NOMO-1 treated with dmso at 0.1 percent for 144 hours (cell line): ENCODE measurements around the gene FAU.
"Not testable (repeated sequence)": the region's sequence is repeated elsewhere in the genome, so short reads cannot be mapped to it uniquely, and the experiment has no call there.

ENCODE experiments used
- DNase-seq: peaks from one replicate; lab custom pipeline; 2025; ENCODE audit not compliant: unreplicated experiment; lab: John Stamatoyannopoulos, UW

The FAU gene

GRCh38 chr11:65121865-65122696, at the start of gene FAU, which contains the start of gene MRPL49:
TSS of gene FAU (minus strand) at chr11:65122134. CDS start at chr11:65121813, 321 bp downstream.
TSS of gene MRPL49 (plus strand) at chr11:65122321. CDS start at chr11:65122347, 26 bp downstream.
- DNase-seq: peak; percentile 99

GRCh38 chr11:65170058-65170534, 48.2 kb upstream of the FAU start, which contains the start of gene SPDYC:
TSS of gene SPDYC (plus strand) at chr11:65170233. CDS start at chr11:65171358, 1,125 bp downstream.
- no peak for DNase-seq

- no peak for DNase-seq
These were observed 47.3 kb upstream of the FAU start for GRCh38 chr11:65169164-65169641.

- no peak for DNase-seq
These were observed 45.7 kb upstream of the FAU start for GRCh38 chr11:65167656-65168055.

GRCh38 chr11:65166893-65167292, 45.0 kb upstream of the FAU start:
- DNase-seq: no peak

GRCh38 chr11:65165410-65166317, 43.7 kb upstream of the FAU start:
- DNase-seq: no peak

- DNase-seq: no peak
These were observed 41.8 kb upstream of the FAU start for GRCh38 chr11:65163684-65164083.

- no peak for DNase-seq
These were observed 38.7 kb upstream of the FAU start for GRCh38 chr11:65160643-65161042.

GRCh38 chr11:65159012-65159411, 37.1 kb upstream of the FAU start:
- DNase-seq: no peak

GRCh38 chr11:65157336-65157735, 35.4 kb upstream of the FAU start:
- DNase-seq: no peak

- no peak for DNase-seq
These were observed 35.0 kb upstream of the FAU start for GRCh38 chr11:65156926-65157325.

GRCh38 chr11:65156256-65156655, 34.3 kb upstream of the FAU start:
- no peak for DNase-seq

GRCh38 chr11:65152122-65152521, 30.2 kb upstream of the FAU start:
- DNase-seq: no peak

GRCh38 chr11:65151331-65151899, 29.5 kb upstream of the FAU start:
- no peak for DNase-seq

GRCh38 chr11:65150509-65151299, 28.8 kb upstream of the FAU start:
- DNase-seq: peak; percentile 78

- DNase-seq: not testable (repeated sequence)
These were observed 28.2 kb upstream of the FAU start for GRCh38 chr11:65150131-65150508.

- DNase-seq: no peak
These were observed 26.7 kb upstream of the FAU start for GRCh38 chr11:65148657-65149056.

- no peak for DNase-seq
These were observed 25.6 kb upstream of the FAU start for GRCh38 chr11:65147352-65148075.

- no peak for DNase-seq
These were observed 20.1 kb upstream of the FAU start for GRCh38 chr11:65141896-65142494.
